Non-pigmented ciliary epithelial cell (primary cell): ENCODE measurements around the gene CNPY1.

ENCODE experiments used
- DNase-seq: peaks from one replicate; pipeline ENCODE4 v3.0.0-alpha.2; 2010; ENCODE audit warnings: low read depth

CNPY1 gene

DNA sequence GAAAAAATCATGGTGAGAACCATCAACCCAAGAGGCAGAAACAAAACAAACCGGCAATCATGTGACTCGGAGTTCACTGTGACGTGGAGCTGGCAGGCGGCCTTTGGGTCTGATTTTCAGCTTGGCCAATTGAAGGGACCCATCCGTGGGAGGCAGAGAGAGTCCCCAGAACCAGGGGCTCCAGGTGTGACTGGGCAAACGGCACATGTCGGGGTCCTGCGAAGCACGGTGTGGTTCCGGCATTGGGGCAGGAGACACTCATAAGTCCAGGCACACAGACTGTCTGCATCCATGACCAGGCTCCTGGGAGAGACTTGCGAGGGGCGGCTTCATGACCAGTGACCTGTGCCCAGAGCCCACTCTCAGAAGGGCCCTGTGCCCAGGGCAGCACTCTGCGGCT is 12.6 kb upstream of the CNPY1 start:
- no peak for DNase-seq

- no peak for DNase-seq
These were observed 12.0 kb upstream of the CNPY1 start for GRCh38 chr7:155558351-155558750.

DNA sequence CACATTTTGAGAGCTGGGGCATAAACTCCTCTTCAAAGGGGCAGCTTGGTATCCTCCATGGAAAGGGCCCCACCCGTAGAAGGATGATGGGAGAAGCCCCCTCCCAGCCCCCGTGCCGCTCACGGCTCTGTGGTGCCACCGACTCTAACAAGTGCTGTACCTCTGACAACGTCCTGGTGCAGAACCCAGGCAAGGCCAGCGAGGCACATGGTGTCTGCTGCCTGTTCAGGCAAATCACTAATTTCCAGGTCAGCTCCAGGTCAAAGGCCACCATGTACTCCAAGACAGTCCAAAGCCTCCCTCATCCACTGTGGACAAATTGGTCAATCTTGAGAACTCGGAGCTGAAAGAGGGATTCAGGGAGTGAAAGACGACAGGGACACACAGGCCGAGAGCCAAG is 11.4 kb upstream of the CNPY1 start:
- no peak for DNase-seq

DNA sequence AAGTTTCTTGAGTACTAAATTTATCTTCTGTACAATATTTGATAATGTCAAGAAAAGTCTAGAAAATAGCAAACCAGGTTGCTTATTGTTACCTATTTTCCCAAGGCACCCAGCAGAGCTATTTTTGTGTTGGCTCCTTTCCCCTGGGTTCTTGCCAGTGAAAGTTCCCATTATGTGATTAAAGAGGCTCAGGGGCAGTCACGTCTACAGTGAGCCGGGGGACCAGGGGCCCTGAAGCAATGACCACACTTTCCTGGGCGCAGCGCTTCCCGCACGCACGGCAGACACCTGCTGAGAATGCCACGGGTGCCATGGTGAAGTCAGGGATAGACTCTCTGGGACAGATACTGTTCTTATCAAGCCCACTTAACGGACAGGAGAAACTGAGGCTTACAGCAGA is 10.4 kb upstream of the CNPY1 start:
- no peak for DNase-seq

- no peak for DNase-seq
These were observed 8.8 kb upstream of the CNPY1 start for GRCh38 chr7:155555116-155555695.

- DNase-seq: no peak
These were observed 7.5 kb upstream of the CNPY1 start for GRCh38 chr7:155553871-155554270.

DNA sequence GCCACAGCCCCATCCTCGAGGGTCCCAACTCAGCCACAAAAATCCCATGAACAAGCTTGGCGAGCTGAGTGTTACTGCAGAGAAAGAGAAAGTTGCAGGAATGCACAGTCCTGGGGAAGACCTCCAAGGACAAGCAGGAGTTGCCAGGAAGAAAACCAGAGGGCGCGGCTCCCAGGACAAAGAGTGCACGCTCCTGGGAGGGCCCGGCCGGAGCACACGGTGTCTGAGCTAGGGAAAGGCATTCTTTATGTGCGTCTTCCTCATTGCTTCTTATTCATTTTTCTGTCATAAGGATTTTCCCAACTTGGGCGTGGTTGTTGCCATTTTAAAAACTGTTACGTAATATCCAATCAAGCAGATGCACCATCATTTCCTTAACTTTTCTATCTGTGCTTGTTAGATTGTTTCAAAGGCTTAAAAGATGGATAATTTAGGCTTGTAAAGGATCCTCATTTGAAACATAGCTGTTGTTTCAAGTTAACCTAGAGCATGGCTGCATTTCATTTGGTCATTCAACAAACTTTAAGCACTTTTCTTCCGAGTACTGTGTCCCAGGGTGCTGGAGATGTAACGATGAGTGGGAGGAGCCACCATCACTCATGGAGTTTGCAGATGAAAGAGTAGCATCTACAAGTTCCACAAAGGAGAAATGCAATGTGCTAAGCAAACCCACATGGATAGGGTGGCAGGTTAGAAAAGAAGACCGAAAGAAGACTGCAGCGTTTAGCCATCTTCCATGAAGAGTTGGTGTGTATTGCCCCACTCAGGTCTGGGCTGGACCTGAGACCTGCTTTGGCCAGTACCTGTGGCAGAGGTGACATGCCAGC is 5.6 kb upstream of the CNPY1 start:
- DNase-seq: no peak

DNA sequence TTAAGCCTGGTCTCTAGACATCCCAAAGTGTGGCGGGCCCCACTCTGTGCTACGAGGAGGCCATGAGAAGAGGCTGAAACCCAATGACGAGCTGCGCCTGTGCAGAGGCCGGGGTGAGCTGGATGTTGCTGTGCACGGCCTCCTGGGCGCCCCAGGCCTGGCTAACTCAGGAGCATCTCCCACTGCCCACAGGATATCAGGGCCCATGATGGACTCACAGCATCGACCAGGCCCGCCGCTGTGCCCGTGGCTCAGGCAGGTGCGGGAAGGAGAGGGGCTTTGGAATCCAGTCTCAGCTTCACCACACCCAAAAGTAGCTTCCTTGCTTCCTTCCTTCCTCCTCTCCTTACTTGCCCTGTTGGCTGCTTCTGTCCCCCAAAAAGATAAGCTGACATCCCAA is 4.6 kb upstream of the CNPY1 start:
- DNase-seq: no peak

GRCh38 chr7:155549226-155549625 is 2.9 kb upstream of the CNPY1 start:
- no peak for DNase-seq

- DNase-seq: no peak
These were observed 917 bp upstream of the CNPY1 start for GRCh38 chr7:155547161-155547791.

DNA sequence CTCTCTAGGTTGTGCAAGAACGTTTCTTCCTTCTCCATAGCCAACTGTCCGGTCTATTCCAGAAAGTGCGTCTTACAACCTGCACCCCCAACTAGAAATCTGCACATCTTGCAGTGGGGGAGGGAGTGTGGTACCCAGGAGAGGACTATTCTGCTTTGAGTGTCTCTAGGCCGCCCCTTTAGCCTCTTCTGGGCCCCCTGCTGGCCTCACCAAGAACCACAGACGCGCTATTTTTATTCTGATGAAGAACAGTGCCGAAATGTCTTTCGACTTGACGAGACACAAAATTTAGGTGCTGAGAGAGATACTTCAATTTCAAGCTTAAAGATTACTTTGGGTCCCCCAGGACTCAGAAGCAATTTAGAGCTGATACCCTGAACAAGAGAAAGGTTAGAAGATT is 1.0 kb downstream of the CNPY1 start:
- DNase-seq: no peak

DNA sequence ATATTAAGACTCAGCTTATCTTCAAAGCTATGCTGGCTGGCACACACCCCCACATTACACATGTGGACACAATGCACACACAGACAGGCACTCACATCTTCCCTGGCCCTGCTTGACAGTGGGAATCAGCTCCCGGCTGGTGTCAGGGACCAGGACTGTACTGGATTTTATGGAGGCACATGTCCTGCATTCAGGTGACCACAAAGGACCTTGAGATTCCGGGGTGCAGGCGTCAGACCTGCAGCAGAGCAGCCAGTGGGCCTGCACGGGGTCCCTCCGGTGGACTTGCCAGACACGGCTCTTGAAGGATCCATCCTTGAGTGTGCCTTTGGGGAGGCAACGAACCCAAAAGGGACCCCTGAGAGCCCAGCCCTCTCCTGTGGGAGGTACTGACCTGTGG is 1.9 kb downstream of the CNPY1 start:
- DNase-seq: no peak

DNA sequence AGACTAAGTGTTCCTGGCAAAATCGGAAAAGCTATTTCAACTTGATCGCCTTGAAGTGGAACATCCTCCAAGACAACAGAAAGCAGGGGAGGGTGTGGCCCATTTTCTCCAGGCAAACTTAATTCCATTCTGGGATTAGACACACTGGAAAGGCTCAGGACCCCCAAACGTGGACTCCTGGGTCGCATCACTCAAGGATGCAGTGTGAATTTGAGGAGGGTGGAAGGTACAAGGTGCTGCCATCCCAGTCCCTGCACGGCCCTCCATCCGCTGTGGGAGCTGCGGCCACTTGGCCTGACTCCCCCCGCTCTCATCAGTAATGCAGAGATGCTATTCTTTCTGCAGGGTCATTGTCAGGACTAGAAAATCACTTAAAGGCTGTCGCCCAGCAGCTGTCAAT is 2.4 kb downstream of the CNPY1 start:
- no peak for DNase-seq

GRCh38 chr7:155543011-155543876 is 3.1 kb downstream of the CNPY1 start:
- DNase-seq: no peak

DNA sequence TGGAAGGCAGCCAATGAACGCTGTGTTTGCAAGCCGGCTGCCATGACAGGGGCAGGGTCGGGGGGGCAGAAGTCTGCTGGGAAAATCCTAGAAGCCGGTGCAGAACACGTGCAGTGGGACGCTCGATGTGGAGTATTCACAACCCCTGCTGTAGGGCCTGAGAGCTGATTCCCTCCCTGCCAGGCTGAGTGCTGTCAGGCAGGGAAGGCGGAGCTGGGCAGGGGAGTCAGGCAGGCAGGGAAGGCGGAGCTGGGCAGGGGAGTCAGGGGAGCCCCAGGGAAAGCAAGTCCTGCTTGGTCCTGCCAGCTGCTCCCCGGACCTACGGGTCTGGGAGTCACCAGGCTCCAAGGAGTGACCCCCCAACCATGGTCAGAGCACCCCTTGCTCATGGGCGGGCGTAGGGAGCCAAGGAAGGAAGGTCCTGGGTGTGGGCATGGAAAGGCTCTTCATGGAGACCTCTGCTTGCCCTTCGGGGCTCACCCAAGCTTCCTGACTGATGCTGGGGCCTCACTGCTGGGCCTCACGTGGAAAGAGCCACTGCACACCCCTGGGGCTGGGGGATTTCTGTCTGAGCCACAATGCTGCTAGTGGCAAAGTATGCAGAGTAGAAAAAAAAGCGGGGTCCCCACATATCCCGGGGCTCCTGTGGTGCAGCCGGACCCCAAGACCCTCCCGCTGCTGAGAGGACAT is 4.2 kb downstream of the CNPY1 start:
- DNase-seq: no peak

DNA sequence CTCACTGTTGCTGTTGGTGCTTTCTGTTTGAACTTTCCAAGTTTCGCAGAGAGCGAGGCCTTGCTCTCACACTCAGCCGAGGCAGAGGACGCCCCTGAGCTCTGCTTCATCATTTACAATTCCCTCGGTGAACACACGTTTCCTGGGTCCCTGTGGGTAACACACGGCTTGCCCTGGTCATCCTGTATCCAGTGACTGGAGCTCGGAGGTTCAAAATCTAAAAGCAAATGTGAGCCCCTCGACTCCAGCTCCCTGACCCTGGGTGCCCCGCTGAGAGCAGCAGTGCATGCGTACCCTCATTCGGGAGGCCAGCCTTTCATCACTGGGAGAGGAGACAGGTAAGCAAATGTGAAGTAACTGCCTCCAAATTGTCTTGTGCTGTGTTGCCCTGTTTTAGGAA is 5.8 kb downstream of the CNPY1 start:
- no peak for DNase-seq

GRCh38 chr7:155538293-155538692 is 8.1 kb downstream of the CNPY1 start:
- DNase-seq: no peak

GRCh38 chr7:155536451-155536850 is 9.9 kb downstream of the CNPY1 start:
- DNase-seq: no peak

DNA sequence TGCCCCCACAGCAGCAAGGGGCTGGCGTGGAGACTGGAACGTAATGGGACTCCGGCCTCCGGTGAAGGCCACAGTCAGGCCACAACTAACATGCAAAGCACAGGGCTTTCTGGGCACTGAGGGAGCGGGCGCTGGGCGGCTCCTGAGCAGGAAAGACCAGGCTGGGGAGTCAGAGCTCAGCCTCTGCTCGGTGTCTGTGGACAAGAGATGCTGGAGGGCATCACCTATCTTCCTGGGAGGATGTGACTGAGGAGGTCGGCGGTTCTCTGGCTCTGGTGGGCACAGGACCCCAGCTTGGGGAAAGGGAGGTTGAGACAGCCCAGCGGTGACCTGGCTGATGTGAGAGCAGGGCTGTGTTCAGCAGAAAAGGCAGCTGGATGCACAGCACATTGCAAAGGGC is 11.7 kb downstream of the CNPY1 start:
- DNase-seq: no peak

GRCh38 chr7:155533827-155534690 is 12.3 kb downstream of the CNPY1 start:
- no peak for DNase-seq
